ENCODE results near the gene CDC123.
A peak's percentile ranks its signal among the peaks of the same experiment; 100 is the strongest.

CDC123 gene

DNA sequence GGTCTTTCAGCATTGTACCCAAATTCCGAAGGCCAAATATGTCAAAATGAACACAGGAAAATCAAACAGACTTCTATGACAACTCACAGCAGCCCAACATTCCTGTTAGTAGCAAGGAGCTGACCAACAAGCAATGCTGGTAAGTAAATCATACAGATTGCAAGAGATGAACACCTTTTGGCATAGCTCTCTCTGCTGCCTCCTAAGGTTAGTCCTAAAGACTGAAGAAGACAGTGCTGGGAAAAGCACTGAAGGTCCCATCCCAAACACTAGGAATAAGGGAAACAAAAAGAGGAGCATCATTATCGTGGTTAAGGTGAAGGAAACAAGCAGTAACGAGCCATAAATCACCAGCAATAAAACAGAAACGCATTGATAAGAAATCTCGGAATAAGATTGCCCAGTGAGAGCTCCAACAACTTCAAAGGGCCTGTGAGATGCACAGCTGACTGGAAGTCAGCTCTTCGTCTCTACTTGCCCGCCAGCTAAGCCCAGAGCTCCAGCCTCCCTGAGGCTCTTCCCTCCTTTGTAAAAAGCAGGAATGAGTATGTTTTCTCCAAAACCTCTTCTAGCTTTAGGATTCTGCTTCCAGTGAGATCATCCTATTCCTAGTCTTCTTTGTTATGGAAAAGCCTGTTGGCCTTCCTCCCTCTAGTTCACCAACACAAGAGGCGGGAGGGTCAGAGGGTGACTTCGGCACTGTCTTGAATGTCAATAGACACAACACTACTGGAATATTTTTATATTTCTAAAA, 15.6 kb upstream of the CDC123 start:
- H3K4me1 ChIP-seq = peaks cover 15% of the 10 kb centered on the region
- peak; percentile 62 to 66 for DNase-seq (ENCODE audit: low spot score in 2 of 2)
- peaks cover 56% of the 10 kb centered on the region for H3K36me3 ChIP-seq (replicated peaks)
- in situ Hi-C loops (cut with MboI; ENCODE audit: low sequenced_read_pairs) = no loop called here
- no peaks in the 10 kb centered on the region for H3K9me3 ChIP-seq
- H3K4me3 ChIP-seq = no peak overlapping the region
- no peaks in the 10 kb centered on the region for H3K27me3 ChIP-seq (ENCODE audit: low read depth)

GRCh38 chr10:12181065-12181775, 14.8 kb upstream of the CDC123 start:
- H3K4me3 ChIP-seq = no peak overlapping the region
- peaks cover 15% of the 10 kb centered on the region for H3K4me1 ChIP-seq
- in situ Hi-C loops (cut with MboI; ENCODE audit: low sequenced_read_pairs) = no loop called here
- peaks cover 58% of the 10 kb centered on the region for H3K36me3 ChIP-seq (replicated peaks)
- no peaks in the 10 kb centered on the region for H3K9me3 ChIP-seq
- peak; percentile 26 to 61 for DNase-seq (ENCODE audit: low spot score in 2 of 2)
- no peaks in the 10 kb centered on the region for H3K27me3 ChIP-seq (ENCODE audit: low read depth)

DNA sequence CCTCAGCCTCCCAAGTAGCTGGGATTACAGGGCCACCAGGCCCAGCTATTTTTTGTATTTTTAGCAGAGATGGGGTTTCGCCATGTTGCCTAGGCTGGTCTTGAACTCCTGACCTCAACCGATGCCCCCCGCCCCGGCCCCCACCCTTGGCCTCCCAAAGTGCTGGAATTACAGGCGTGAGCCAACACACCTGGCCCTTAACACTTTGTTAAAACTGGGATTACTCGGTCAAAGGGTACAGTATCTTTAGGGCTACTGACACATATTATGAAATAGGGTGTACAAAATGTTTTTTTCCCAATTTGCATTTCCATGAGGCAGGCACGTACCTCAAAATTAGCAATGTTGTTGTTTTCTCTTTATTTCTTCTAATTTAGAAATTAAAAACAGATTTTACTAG, 11.8 kb upstream of the CDC123 start:
- H3K36me3 ChIP-seq (replicated peaks) = peaks cover 47% of the 10 kb centered on the region
- DNase-seq (ENCODE audit: low spot score in 2 of 2) = no peak
- H3K4me3 ChIP-seq = no peak overlapping the region
- in situ Hi-C loops (cut with MboI; ENCODE audit: low sequenced_read_pairs) = no loop called here
- H3K4me1 ChIP-seq = peaks cover 15% of the 10 kb centered on the region
- no peaks in the 10 kb centered on the region for H3K27me3 ChIP-seq (ENCODE audit: low read depth)
- no peaks in the 10 kb centered on the region for H3K9me3 ChIP-seq

DNA sequence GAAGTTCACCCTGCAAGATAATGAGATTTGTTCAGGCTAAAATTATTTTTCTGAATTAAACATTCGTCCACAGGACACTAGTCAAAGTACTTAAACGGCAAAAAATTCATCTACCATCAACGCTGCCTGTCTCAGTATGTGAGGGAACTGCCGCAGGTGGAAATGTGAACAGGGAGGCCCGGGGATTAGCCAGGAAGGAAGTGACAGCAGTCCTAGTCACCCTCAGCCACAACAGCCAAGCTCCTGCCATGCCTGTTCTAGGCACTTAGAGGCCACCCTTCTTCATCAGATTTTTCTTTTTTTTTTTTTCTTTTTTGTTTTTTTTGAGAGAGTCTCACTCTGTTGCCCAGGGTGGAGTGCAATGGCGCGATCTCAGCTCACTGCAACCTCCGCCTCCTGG, 9.7 kb upstream of the CDC123 start:
- DNase-seq (ENCODE audit: low spot score in 2 of 2) = no peak
- H3K9me3 ChIP-seq = no peaks in the 10 kb centered on the region
- H3K4me1 ChIP-seq = peaks cover 1% of the 10 kb centered on the region
- peaks cover 40% of the 10 kb centered on the region for H3K36me3 ChIP-seq (replicated peaks)
- no peaks in the 10 kb centered on the region for H3K27me3 ChIP-seq (ENCODE audit: low read depth)
- H3K4me3 ChIP-seq = no peak overlapping the region
- in situ Hi-C loops (cut with MboI; ENCODE audit: low sequenced_read_pairs) = no loop called here

DNA sequence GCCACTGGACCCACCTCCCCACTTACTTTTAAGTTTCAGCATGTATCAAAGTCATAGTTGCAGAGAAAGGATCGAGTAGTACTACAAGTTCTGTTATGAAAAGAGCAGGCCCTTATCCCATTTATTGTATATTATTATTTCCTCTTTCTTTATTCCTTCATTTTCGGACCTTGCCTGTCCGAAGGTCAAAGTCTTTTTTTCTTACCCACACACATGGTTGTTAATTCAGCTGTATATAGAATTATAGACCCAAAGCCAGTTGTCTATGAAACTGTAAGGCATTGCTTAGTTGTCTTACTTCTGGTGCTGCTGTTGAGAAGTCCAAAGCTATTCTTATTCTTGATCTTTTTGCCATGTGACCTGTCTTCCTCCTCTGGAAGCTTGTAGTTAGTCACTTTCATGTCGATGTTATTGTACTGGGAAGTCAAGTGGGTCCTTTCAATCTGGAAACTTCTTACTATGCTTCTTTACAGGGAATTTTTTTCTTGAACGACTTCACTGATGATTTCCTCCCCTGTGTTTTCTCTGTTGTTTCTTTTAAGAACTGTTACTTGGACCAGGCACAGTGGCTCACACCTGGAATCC, 8.6 kb upstream of the CDC123 start:
- Histone ChIP-seq H3K9me3 (no peaks in the 10 kb centered on the region), H3K27me3 (ENCODE audit: low read depth) (no peaks in the 10 kb centered on the region), H3K4me3 (no peak overlapping the region), H3K36me3 (replicated peaks) (peaks cover 45% of the 10 kb centered on the region), H3K4me1 (no peaks in the 10 kb centered on the region)
- DNase-seq (ENCODE audit: low spot score in 2 of 2) = no peak
- in situ Hi-C loops (cut with MboI; ENCODE audit: low sequenced_read_pairs) = no loop called here

- Histone ChIP-seq H3K36me3 (replicated peaks) (peaks cover 39% of the 10 kb centered on the region), H3K27me3 (ENCODE audit: low read depth) (no peaks in the 10 kb centered on the region)
These were observed 7.3 kb upstream of the CDC123 start for GRCh38 chr10:12188656-12189055.

GRCh38 chr10:12189426-12189825, 6.6 kb upstream of the CDC123 start:
- in situ Hi-C loops (cut with MboI; ENCODE audit: low sequenced_read_pairs) = no loop called here
- DNase-seq (ENCODE audit: low spot score in 2 of 2) = no peak
- H3K9me3 ChIP-seq = no peaks in the 10 kb centered on the region
- H3K4me1 ChIP-seq = peaks cover 8% of the 10 kb centered on the region
- H3K27me3 ChIP-seq (ENCODE audit: low read depth) = no peaks in the 10 kb centered on the region
- H3K36me3 ChIP-seq (replicated peaks) = peaks cover 36% of the 10 kb centered on the region
- no peak overlapping the region for H3K4me3 ChIP-seq

More at GRCh38 chr10:12188656-12189055, 7.3 kb upstream of the CDC123 start:
- no peak for DNase-seq (ENCODE audit: low spot score in 2 of 2)
- H3K9me3 ChIP-seq = no peaks in the 10 kb centered on the region
- H3K4me3 ChIP-seq = no peak overlapping the region
- in situ Hi-C loops (cut with MboI; ENCODE audit: low sequenced_read_pairs) = no loop called here
- peaks cover 3% of the 10 kb centered on the region; the same call in 1 of the 2 replicates for H3K4me1 ChIP-seq

GRCh38 chr10:12191715-12192114, 4.3 kb upstream of the CDC123 start:
- no peak for DNase-seq (ENCODE audit: low spot score in 2 of 2)
- Histone ChIP-seq H3K27me3 (ENCODE audit: low read depth) (no peaks in the 10 kb centered on the region), H3K36me3 (replicated peaks) (peaks cover 15% of the 10 kb centered on the region), H3K4me3 (no peak overlapping the region), H3K4me1 (peaks cover 10% of the 10 kb centered on the region), H3K9me3 (no peaks in the 10 kb centered on the region)
- in situ Hi-C loops (cut with MboI; ENCODE audit: low sequenced_read_pairs) = no loop called here

GRCh38 chr10:12193193-12193592, 2.8 kb upstream of the CDC123 start:
- Histone ChIP-seq H3K27me3 (ENCODE audit: low read depth) (no peaks in the 10 kb centered on the region), H3K9me3 (no peaks in the 10 kb centered on the region), H3K4me1 (peaks cover 14% of the 10 kb centered on the region), H3K4me3 (no peak overlapping the region), H3K36me3 (replicated peaks) (peaks cover 9% of the 10 kb centered on the region)
- DNase-seq (ENCODE audit: low spot score in 2 of 2) = no peak
- in situ Hi-C loops (cut with MboI; ENCODE audit: low sequenced_read_pairs) = no loop called here

DNA sequence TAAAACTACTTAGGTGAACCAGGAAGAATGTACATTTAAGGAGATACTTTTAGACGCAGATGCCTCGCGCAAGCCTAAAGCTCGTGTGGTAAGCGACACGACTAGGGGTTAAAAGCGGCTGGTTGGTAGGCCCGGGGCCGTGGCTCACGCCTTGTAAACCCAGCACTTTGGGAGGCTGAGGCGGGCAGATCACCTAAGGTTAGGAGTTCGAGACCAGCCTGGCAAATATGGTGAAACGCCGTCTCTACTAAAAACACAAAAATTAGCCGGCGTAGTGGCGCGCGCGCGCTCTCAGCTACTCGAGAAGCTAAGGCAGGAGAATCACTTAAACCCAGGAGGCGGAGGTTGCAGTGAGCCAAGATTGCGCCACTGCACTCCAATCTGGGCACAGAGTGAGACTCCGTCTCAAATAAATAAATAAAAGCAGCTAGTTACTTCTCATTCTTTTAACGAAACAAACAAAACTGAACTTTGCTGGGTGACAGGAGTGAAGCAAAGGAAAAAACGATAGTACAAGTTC, 1.2 kb upstream of the CDC123 start:
- Histone ChIP-seq H3K36me3 (replicated peaks) (peaks cover 21% of the 10 kb centered on the region), H3K9me3 (no peaks in the 10 kb centered on the region), H3K4me1 (peaks cover 14% of the 10 kb centered on the region), H3K4me3 (peak overlapping the region; percentile 69), H3K27me3 (ENCODE audit: low read depth) (no peaks in the 10 kb centered on the region)
- in situ Hi-C loops (cut with MboI; ENCODE audit: low sequenced_read_pairs) = no loop called here
- DNase-seq (ENCODE audit: low spot score in 2 of 2) = peak in 1 of 2 experiments; percentile 46

GRCh38 chr10:12195281-12195602, 746 bp upstream of the CDC123 start:
- H3K4me3 ChIP-seq = peak overlapping the region; percentile 69
- in situ Hi-C loops (cut with MboI; ENCODE audit: low sequenced_read_pairs) = no loop called here
- H3K9me3 ChIP-seq = no peaks in the 10 kb centered on the region
- peaks cover 23% of the 10 kb centered on the region for H3K36me3 ChIP-seq (replicated peaks)
- H3K4me1 ChIP-seq = peaks cover 14% of the 10 kb centered on the region
- no peak for DNase-seq (ENCODE audit: low spot score in 2 of 2)
- no peaks in the 10 kb centered on the region for H3K27me3 ChIP-seq (ENCODE audit: low read depth)

- no peak for DNase-seq (ENCODE audit: low spot score in 2 of 2)
- Histone ChIP-seq H3K27me3 (ENCODE audit: low read depth) (no peaks in the 10 kb centered on the region), H3K4me1 (peaks cover 14% of the 10 kb centered on the region), H3K36me3 (replicated peaks) (peaks cover 34% of the 10 kb centered on the region), H3K4me3 (peak overlapping the region; percentile 69), H3K9me3 (no peaks in the 10 kb centered on the region)
- in situ Hi-C loops (cut with MboI; ENCODE audit: low sequenced_read_pairs) = no loop called here
These were observed 683 bp downstream of the CDC123 start for GRCh38 chr10:12196531-12197211.

DNA sequence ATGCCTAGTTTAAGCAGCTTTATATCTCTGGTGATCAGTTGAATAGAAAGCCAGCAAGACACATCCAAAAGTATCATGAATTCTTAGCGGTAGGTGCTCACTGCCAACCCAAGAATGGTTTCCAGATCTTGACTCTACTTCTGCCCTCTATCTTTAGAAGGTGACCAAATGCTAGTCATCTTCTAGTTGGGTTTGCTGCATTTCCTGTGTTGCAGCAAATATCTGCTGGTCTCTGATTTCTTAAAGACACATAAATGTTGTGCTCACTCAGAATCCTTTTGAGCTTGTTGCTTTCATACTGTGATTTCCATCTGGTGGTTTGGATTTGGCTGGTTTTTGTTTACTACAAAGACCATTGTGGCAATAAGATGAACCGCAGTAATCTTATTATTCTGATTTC, 2.2 kb downstream of the CDC123 start:
- Histone ChIP-seq H3K4me3 (peak overlapping the region; percentile 69; the same call in 1 of the 2 replicates), H3K36me3 (replicated peaks) (peaks cover 47% of the 10 kb centered on the region), H3K9me3 (no peaks in the 10 kb centered on the region), H3K27me3 (ENCODE audit: low read depth) (no peaks in the 10 kb centered on the region), H3K4me1 (peaks cover 14% of the 10 kb centered on the region)
- in situ Hi-C loops (cut with MboI; ENCODE audit: low sequenced_read_pairs) = no loop called here
- no peak for DNase-seq (ENCODE audit: low spot score in 2 of 2)
